GM08714 (cell line): Measurements from ENCODE around the gene SHISA5.

Experiments
- H3K4me3 ChIP-seq: fragments of 200-500 bp; sonication (Bioruptor generic); 2 replicates; pipeline ENCODE4 v1.5.1; 2014; ENCODE audit warnings: mild to moderate bottlenecking, low read length, inconsistent platforms
- ZNF274 ChIP-seq: IDR thresholded peaks from 2 replicates; pipeline ENCODE4 v1.6.1; 2012; ENCODE audit warnings: mild to moderate bottlenecking, low read depth, low read length

Gene SHISA5

DNA sequence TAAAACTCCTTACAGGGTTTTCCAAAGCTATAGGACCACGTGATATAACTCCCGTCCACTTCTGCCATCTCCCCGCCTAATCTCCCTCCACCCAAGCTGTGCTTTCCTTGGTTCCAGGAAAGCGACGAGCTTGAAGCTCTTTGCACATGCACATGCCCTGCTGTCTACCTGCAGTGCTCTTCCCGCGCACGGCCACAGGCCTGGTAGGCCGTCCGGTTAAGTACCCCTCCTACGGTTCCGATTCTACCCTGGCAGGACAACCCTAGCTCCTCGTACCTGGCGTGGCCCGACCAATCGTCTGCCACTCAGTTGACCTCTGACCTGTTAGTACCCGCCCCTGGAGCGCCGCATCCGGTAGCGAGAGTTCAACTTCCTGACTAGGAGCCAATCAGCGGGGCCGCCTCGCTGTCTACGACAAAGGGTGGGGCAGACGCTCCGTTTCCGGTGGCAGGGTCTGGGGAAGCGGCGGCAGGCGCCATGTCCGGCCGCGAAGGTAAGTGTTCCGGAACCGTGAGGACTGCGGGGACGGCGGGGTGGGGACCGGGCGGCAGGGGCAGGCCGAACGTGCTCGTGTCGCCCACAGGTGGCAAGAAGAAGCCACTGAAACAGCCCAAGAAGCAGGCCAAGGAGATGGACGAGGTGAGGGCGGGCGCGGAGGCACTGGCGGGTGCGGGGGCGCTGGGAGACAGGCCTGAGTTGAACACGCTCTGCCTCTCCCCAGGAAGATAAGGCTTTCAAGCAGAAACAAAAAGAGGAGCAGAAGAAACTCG is 64.0 kb downstream of the SHISA5 start, which contains the start of the genes CCDC51 and TMA7:
CCDC51 (minus strand) TSS at position 300 of the 770 bp plus-strand sequence. CDS start 4,991 bp downstream, outside the sequence.
TMA7 (plus strand) TSS at position 438 of the 770 bp plus-strand sequence; CDS start at position 478, 40 bp downstream.
- no peak for TF ChIP-seq ZNF274
- H3K4me3 ChIP-seq = peak within 1 kb of the TSS; percentile 98

DNA sequence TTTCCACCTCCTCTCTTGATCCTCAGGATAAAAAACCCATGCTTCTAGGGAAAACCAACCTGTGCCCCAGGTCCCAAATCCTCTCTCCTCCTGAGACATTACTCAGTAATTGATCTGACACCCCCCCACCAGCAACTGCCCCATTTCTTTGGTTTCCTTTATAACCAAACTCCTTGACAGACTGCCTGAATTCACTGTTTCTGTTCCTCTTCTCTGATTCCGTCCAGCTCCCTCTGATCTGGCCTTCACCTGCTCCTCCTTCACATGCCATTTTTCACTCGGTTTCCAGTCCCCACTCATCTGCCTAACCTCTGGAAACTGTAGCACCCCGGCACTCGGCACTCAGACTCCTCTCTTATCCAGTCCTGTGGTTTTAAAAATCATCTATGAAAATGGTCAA is 66.2 kb downstream of the SHISA5 start:
- no peak for TF ChIP-seq ZNF274
- no peak overlapping the region for H3K4me3 ChIP-seq

DNA sequence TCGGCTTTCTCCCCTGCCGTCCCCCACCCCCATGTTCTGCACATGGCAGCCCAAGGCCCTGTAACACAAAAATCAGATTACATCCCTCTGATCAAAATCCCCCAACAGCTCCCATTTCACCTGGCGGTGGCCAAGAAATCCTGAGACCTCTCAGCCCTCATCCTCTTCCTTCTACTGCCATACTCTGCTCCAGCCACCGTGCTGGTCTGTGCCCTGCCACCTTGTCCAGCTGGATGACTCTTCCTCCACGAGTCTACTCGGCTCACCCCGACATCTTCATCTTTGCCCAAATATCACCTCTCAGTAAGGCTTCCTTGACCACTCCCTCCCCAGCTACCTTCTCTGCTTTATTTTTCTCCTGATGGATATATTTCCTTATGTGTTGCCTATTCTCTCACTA is 67.1 kb downstream of the SHISA5 start:
- no peak overlapping the region for H3K4me3 ChIP-seq
- no peak for TF ChIP-seq ZNF274

DNA sequence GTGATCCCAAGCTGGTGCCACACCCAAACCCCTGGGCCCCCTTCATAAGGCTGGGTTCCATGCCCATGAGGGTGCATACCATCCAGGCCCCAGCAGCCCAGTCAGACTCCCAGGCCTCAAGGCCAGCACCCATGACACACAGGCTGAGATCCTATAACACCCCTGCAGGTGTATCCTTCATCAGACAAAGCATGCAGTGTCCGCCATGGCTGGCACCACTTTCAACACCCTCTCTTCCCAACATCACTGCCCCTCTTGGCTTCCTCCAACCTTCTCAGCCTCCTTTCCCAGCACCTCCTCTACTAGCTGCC is 67.5 kb downstream of the SHISA5 start:
- no peak for TF ChIP-seq ZNF274
- no peak overlapping the region for H3K4me3 ChIP-seq

DNA sequence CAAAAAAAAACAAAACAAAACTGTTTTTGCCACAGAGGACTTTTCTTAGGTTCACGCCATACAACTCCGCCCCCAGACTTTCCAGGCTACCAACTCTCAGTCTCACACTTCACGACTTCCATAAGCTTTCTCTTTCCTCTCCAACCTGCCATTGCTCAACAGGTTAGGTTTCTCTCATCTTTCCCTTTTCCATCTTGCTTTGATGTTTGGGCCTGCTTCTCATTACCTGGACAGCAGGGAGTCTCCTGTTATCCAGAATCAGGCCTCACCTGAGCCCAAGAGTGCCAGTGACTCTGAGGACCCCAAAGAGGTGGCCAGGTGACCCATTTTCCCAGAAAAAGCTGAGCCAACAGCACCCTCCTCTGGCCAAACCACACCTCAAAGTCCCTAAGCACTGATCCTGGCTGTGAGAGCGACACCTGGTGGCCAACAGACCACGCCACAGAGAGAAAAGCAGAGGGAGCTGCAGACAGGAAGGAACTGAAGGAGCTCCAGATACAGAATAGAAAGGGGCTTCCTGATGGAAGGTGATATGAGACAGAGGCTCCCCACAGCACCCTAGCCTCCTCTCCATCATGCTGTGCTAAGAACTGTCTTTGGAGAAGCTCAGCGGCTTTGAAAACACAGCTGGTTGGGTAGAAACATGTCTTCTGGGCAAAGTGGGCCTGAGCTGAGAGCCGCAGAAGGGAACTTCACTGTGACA is 68.0 kb downstream of the SHISA5 start:
- no peak for TF ChIP-seq ZNF274
- H3K4me3 ChIP-seq = no peak overlapping the region

DNA sequence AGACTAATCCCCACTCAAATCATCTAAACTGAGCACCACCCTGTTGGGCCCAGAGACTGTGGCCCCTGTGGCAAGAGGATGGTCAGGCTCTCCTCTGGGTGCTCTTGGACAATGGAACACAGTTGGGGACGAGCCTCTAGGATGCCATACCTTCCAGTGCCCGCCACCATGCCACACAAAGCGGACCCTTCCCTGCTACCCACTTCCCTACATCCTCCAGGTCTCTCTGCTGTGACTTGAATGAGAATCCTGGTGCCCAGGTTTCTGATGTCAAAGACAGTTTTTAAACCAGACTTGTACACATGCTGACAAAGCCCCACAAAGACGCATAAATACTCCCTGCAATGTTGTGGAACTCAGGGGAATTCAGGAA is 68.8 kb downstream of the SHISA5 start:
- H3K4me3 ChIP-seq = no peak overlapping the region
- TF ChIP-seq ZNF274 = no peak

DNA sequence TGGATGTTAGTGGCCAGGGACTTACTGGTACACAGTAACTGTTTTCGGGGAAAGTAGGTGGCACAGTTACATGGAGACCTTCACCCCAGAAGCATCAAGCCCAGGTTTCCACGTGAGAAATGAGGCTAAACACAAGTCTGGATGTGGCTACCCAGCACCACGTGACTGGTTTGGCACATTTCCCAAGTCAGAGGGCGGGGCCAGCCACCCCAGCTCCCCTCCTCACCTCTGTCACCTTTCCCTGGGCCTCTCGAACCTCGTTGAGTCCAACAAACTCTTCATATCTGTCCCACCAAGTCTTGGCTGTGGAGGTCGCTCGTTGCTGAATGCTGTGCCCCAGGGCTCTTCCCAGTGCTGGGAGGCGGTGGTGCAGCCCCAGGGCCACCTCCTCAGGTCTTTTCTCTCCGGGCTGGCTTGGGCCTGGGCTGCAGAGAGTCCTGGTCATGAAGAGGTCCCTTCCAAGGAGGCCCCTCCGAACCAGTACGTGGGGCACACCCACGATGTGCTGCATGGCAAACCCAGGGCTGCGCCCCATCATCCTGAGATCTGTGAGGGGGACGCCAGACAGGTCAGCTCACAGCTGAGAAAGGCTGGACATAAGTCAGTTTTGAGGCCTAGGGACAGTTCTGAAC is 69.3 kb downstream of the SHISA5 start:
- no peak overlapping the region for H3K4me3 ChIP-seq
- TF ChIP-seq ZNF274 = no peak

DNA sequence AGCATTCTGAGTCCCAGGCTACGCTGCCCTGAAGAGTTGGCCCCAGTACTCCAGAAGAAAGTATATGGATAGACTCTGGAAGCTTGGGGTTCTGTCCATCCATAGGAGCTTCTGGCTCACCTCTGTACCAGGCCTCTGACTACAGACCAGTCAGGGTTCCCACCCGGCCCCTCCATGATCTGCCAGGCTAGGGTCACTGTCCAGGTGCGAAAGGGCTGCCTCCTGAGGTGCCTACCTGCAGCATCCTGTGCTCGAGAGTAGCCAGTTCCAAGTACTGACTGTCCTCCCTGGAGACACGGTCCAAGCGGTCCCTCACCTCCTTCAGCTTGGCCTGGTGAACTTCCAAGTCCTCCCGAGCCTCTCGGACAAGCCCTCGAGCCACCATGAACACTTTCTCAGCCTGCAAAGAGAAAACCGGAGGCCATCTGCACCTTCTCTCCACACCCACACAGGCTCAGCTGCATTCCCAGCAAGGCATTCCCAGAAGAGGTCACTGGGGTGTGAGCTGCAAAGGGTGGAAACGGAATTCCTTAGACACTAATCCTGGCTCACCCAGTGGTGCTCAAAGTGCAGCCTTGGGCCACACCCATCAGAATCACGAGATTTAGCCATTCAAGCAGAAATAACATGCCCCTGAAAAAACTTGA is 70.4 kb downstream of the SHISA5 start:
- no peak for TF ChIP-seq ZNF274
- H3K4me3 ChIP-seq = no peak overlapping the region

DNA sequence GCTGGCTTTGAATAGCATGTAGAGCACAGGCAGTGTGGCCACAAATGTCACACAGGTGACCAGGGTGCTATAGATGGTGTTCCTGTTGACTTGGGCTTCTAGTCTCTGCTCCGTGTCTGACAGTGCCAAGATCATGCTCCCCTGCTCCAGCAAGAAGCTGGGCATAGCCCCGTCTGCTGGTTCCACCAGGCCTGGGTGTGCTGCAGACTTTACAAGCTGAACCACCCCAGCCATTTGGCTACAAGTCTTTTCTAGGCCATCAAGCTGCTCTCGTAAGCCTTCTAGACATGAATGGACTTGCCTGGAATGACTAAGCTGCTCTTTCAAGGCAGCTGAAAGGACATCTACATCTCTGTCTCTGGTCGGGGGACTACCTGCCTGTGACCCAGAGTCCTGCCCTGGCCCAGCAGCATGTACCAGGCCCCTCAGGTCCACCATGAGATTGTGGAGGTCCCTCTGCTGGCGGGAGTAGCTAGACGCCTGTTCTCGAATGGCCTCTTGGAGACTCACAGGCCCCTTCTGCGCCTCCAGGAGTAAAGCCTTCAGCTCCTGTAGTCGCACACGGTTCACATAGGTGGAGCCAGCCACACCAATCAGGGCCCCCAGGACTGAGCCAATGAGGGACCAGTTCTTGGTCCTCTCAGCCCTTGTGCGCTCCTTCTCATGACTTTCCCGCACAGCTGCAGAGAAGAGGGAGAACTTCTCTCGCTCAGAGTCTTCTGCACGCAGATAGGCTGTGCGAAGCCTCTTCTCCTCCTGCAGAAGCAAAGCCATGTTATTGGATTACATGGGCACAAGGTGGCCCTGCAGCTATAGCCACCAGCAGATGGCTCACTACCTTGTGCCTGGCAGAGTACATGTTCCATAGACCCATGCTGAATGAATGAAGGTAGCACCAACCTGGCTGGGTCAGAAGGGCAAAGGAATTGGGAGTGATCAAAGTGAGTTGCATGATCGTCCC is 71.3 kb downstream of the SHISA5 start:
- H3K4me3 ChIP-seq = no peak overlapping the region
- no peak for TF ChIP-seq ZNF274

DNA sequence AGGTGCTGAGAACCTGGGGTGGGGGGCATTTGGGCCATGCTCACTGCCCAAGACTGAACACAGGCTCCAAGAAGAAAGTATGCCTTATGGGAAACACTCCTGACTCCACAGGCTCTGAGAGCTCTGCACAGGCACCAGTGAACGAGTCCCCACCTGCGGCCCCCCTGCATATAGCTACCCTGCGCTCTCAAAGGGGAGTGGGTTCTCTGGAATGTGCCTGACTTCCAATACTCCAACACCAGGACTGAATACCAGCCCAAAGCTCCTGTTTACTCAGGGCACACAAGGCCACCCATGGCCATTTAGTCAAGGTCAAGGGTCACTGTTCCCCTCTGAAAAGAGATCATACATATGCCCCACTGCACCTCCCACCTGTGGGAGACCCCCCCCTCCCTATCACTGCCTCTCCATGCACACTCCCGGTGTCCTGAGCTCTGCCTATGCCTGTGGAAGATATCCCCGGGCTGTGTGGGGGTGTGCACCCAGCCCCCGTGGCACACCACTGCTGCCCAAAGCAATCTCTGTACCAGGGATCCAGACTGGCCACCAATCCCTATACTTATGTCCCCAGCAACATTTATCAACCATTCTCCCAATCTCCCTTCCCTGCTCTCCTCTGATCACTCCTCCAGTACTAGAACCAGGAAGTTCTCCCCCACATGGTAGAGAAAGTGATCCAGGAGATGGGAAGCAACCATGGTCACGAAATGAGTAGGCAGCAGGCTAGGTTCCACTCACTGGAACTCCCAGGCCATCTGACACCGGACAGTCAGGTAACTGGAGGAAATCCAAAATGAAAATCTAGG is 72.5 kb downstream of the SHISA5 start:
- no peak overlapping the region for H3K4me3 ChIP-seq
- no peak for TF ChIP-seq ZNF274

DNA sequence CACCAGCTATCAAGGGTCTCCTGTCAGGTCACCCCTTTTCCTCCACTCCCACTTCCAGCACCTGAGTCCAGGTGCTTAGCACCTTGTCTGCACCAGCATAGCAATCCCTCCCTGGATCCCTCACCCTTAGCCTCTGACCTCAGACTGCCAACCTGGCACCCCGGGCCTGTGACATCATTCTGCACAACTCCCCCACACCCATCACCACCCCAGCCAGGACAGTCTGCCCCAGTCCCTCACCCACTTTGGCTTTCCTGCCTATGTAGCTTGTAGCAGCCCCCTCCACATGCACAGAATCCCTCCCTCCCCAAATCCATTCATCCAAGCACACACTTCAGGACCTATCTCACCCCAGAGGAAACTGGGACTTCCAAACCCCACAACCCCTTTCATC is 73.3 kb downstream of the SHISA5 start:
- TF ChIP-seq ZNF274 = no peak
- H3K4me3 ChIP-seq = no peak overlapping the region

DNA sequence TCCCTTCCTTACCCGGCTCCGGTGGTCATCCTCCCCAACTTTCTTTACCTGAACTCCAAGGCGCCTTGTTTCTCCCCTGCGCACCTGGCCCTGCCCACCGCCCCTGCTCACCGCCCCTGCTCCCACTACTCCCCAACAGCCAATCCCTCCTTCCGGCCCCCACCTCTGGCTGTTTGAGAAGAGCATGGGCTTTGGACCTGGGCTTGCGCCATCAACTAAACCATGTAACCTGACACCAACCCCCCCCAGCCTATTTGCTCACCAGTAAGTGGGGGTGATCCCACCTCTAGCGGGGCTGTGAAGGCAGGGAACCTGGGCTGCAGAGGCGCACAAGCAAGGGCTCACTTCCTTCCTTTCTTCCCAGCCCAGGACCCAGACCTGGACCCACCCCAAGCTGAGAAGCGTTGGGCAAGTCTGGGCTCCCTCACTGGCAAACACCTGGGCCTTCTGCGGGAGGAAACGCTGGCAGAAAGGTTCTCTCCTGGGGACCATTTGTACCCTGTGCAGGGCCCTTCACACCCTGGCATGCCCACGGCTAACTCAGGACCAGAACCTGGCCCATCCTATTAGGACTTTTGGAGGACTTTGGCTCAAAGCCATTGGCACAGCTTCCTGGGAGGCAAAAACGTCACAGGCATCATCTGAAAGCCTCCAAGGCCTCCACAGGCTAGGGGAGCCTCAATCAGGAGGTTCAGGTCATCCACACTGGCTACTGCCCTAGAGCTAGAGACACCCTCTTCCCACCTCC is 73.8 kb downstream of the SHISA5 start, which contains the start of gene PLXNB1:
PLXNB1 (minus strand) TSS at position 127 of the 748 bp plus-strand sequence. CDS start 5,475 bp downstream, outside the sequence.
- H3K4me3 ChIP-seq = peak within 1 kb of the TSS; percentile 66
- TF ChIP-seq ZNF274 = no peak
